IPS DF 6.9 (cell line): ENCODE results near the gene METTL27.
"Not testable (repeated sequence)": the region's sequence is repeated elsewhere in the genome, so short reads cannot be mapped to it uniquely, and the experiment has no call there.

Experiments
- DNase-seq: peaks from one replicate; pipeline ENCODE4 v3.0.0-alpha.2; 2013; ENCODE audit warnings: low read depth, low spot score
- H3K27ac ChIP-seq: one replicate; pipeline ENCODE4 v1.5.1; 2013; ENCODE audit warnings: low read length, control low read depth
- H3K27me3 ChIP-seq: 2 replicates; pipeline ENCODE4 v1.6.1; 2013; ENCODE audit warnings: mild to moderate bottlenecking, low read length; ENCODE audit not compliant: control insufficient read depth, insufficient read depth
- H3K36me3 ChIP-seq: 2 replicates; pipeline ENCODE4 v1.6.1; 2013; ENCODE audit warnings: low read length; ENCODE audit not compliant: control insufficient read depth, insufficient read depth
- H3K4me1 ChIP-seq: 2 replicates; pipeline ENCODE4 v1.6.1; 2013; ENCODE audit warnings: low read length; ENCODE audit not compliant: control insufficient read depth, insufficient read depth
- H3K4me3 ChIP-seq: 2 replicates; pipeline ENCODE4 v1.5.1; 2013; ENCODE audit warnings: mild to moderate bottlenecking, low read length
- H3K9me3 ChIP-seq: 2 replicates; pipeline ENCODE4 v1.6.1; 2013; ENCODE audit warnings: low read length, inconsistent platforms; ENCODE audit not compliant: control insufficient read depth, insufficient read depth
- WGBS: extraction: QIAGEN DNeasy Blood & Tissue Kit; methylation state at CpG from one replicate; pipeline ENCODE4 v1.1.7; 2013; ENCODE audit warnings: mixed read lengths, missing lambda C conversion rate; ENCODE audit not compliant: insufficient read length, insufficient coverage; 5-methylcytosine and 5-hydroxymethylcytosine counted together

Gene METTL27

DNA sequence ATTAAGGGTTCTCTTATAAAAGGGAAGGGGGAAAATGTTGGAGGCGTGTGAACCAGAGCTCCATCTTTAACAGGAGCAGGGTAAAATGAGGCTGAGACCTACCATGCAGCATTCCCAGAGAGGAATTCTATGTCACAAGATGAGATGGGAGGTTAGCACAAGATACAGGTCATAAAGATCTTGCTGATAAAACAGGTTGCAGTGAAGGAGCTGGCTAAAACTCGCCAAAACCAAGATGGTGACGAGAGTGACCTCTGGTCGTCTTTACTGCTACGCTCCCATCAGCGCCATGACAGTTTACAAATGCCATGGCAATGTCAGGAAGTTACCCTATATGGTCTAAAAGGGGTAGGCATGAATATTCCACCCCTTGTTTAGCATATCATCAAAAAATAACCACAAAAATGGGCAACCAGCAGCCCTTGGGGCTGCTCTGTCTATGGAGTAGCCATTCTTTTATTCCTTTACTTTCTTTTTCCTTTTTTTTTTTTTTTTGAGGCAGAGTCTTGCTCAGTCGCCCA lies 51.1 kb downstream of the METTL27 start:
- H3K27me3 ChIP-seq, H3K27ac ChIP-seq, H3K4me1 ChIP-seq, DNase-seq, H3K9me3 ChIP-seq, H3K4me3 ChIP-seq, H3K36me3 ChIP-seq: not testable (repeated sequence)
- WGBS: no CpG with 5 or more reads among the region's 7 CpGs

DNA sequence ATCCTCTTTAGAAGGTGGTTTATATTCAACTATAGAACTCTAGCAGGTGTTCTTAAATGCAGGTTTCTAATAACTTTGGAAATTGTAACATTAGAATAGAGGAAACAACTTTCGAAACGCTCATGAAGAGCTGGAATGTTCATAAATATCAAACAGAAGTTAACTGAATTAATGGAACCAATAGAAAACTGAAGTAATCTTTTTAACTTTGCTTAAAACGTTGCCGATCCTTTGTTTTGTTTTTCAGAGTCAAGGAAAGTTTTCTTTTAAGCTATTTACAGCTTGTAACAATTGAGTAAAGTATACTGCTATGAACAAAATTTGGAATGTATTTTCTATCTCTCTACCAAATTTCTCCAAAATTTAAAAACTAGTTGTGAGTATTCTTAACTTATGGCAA lies 53.3 kb downstream of the METTL27 start:
- Histone ChIP-seq H3K36me3 (no peaks in the 10 kb centered on the region), H3K4me3 (no peak overlapping the region), H3K4me1 (no peaks in the 10 kb centered on the region), H3K9me3 (no peaks in the 10 kb centered on the region; the same call in 1 of the 2 replicates), H3K27me3 (no peaks in the 10 kb centered on the region), H3K27ac (no peak overlapping the region)
- no CpG with 5 or more reads among the region's 4 CpGs for WGBS
- DNase-seq: no peak

DNA sequence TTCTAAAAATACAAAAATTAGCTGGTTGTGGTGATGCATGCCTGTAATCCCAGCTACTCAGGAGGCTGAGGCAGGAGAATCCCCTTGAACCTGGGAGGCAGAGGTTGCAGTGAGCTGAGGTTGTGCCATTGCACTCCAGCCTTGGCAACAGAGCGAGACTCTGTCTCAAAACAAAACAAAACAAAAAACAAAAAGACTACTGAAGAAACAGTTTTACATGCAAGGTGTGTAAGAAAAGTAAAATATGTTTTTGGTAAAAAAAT lies 54.6 kb downstream of the METTL27 start:
- DNase-seq, H3K4me1 ChIP-seq, H3K27ac ChIP-seq, H3K27me3 ChIP-seq, H3K9me3 ChIP-seq, H3K4me3 ChIP-seq, H3K36me3 ChIP-seq: not testable (repeated sequence)
- no CpG with 5 or more reads among the region's 1 CpG for WGBS

GRCh38 chr7:73786588-73786987 lies 55.7 kb downstream of the METTL27 start:
- no CpG with 5 or more reads among the region's 1 CpG for WGBS
- Histone ChIP-seq H3K27ac (no peak overlapping the region), H3K27me3 (no peaks in the 10 kb centered on the region), H3K4me1 (no peaks in the 10 kb centered on the region), H3K4me3 (no peak overlapping the region), H3K9me3 (no peaks in the 10 kb centered on the region; the same call in 1 of the 2 replicates), H3K36me3 (no peaks in the 10 kb centered on the region)
- DNase-seq: no peak
